Activated B cell treated with CpG ODN at 0.5 μM for 24 hours (primary cell): Measurements from ENCODE around the gene TRUB2. TPM values are rescaled to one million over a fixed set of nuclear protein-coding genes. Genes with fewer than 3 reads are reported as not detected.

Source experiments
- ATAC-seq: fragments of 200-7000 bp; cut with Tn5 transposase; one replicate; pipeline ENCODE4 v1.10.0; 2021; ENCODE audit warnings: low read depth, mild to moderate bottlenecking, moderate library complexity
- CTCF ChIA-PET: fragments of 350-600 bp; sonication (Branson Sonifier 250); formaldehyde crosslinking; loops from one replicate; lab custom pipeline; 2021; ENCODE audit warnings: antibody characterized with exemption; lab: Charles Lee
- POLR2A ChIA-PET: fragments of 350-600 bp; sonication (Branson Sonifier 250); formaldehyde crosslinking; loops from one replicate; lab custom pipeline; 2021; ENCODE audit warnings: antibody characterized with exemption; lab: Charles Lee
- DNase-seq: peaks from one replicate; pipeline ENCODE4 v3.0.0; 2022
- H3K27ac Mint-ChIP-seq: one replicate; pipeline ENCODE4 v1.8.0; 2020; ENCODE audit warnings: mixed read lengths
- H3K27me3 Mint-ChIP-seq: one replicate; pipeline ENCODE4 v1.8.0; 2021; ENCODE audit warnings: mixed read lengths
- H3K36me3 Mint-ChIP-seq: one replicate; pipeline ENCODE4 v1.8.0; 2021; ENCODE audit warnings: low read depth, mixed read lengths
- H3K4me1 Mint-ChIP-seq: one replicate; pipeline ENCODE4 v1.8.0; 2021; ENCODE audit warnings: mixed read lengths
- H3K4me3 Mint-ChIP-seq: one replicate; pipeline ENCODE4 v1.8.0; 2020; ENCODE audit warnings: mild to moderate bottlenecking, mixed read lengths
- H3K9me3 Mint-ChIP-seq: one replicate; pipeline ENCODE4 v1.8.0; 2020; ENCODE audit warnings: mixed read lengths
- CTCF ChIP-seq: fragments of 200-600 bp; IDR thresholded peaks from one replicate; pipeline ENCODE4 v1.8.0; 2022; ENCODE audit warnings: antibody characterized with exemption, mild to moderate bottlenecking
- intact Hi-C: fragments of 100-400 bp; cut with micrococcal nuclease; formaldehyde crosslinking; loops from one replicate; pipeline ENCODE4 v1.15.1; 2024
- total RNA-seq: library from RNA; stranded (reverse); gene quantifications from 2 replicates; pipeline ENCODE4 v1.2.3, GENCODE V29; 2022

TRUB2 gene
- total RNA-seq, 1 donor from 2014 or later: 32.6 TPM

- ATAC-seq (no peak), DNase-seq (no peak)
- ChIA-PET POLR2A (no interaction called here), CTCF (no interaction called here)
- Mint-ChIP-seq H3K9me3 (no peaks in the 10 kb centered on the region), H3K27ac (no peak overlapping the region), H3K4me3 (no peak overlapping the region), H3K4me1 (peaks cover 3% of the 10 kb centered on the region), H3K36me3 (peaks cover 54% of the 10 kb centered on the region), H3K27me3 (no peaks in the 10 kb centered on the region)
- intact Hi-C loops: no loop called here
- TF ChIP-seq CTCF: no peak
Observed at GRCh38 chr9:128317629-128318028, 4.6 kb downstream of the TRUB2 start.

- ChIA-PET CTCF (no interaction called here), POLR2A (no interaction called here)
- ATAC-seq: no peak
- H3K27ac Mint-ChIP-seq: no peak overlapping the region
- H3K27me3 Mint-ChIP-seq: no peaks in the 10 kb centered on the region
- intact Hi-C loops: no loop called here
- TF ChIP-seq CTCF: no peak
- peaks cover 50% of the 10 kb centered on the region for H3K36me3 Mint-ChIP-seq
- DNase-seq: no peak
- no peaks in the 10 kb centered on the region for H3K9me3 Mint-ChIP-seq
- no peak overlapping the region for H3K4me3 Mint-ChIP-seq
- H3K4me1 Mint-ChIP-seq: no peaks in the 10 kb centered on the region
Observed at GRCh38 chr9:128316421-128316820, 5.8 kb downstream of the TRUB2 start.

- Mint-ChIP-seq H3K27ac (no peak overlapping the region), H3K9me3 (no peaks in the 10 kb centered on the region), H3K4me3 (no peak overlapping the region), H3K27me3 (no peaks in the 10 kb centered on the region), H3K36me3 (peaks cover 64% of the 10 kb centered on the region), H3K4me1 (no peaks in the 10 kb centered on the region)
- POLR2A ChIA-PET: interaction anchor here (1.1 kb wide), 1 partner anchor 39 kb away, joined by 5 read pairs; the partner anchor contains the start of genes GOLGA2 and SWI5
- DNase-seq (no peak), ATAC-seq (no peak)
- TF ChIP-seq CTCF: no peak
- intact Hi-C loops: no loop called here
- CTCF ChIA-PET: interaction anchor here (1.1 kb wide), 1 partner anchor 48 kb away, joined by 4 read pairs; no protein-coding TSS in a partner anchor
Observed at GRCh38 chr9:128314697-128315096, 7.5 kb downstream of the TRUB2 start.

GRCh38 chr9:128310461-128310860 is 11.8 kb downstream of the TRUB2 start:
- TF ChIP-seq CTCF: no peak
- POLR2A ChIA-PET: no interaction called here
- H3K27ac Mint-ChIP-seq: no peak overlapping the region
- intact Hi-C loops: no loop called here
- CTCF ChIA-PET: no interaction called here
- H3K36me3 Mint-ChIP-seq: peaks cover 54% of the 10 kb centered on the region
- H3K4me3 Mint-ChIP-seq: no peak overlapping the region
- no peaks in the 10 kb centered on the region for H3K27me3 Mint-ChIP-seq
- ATAC-seq (no peak), DNase-seq (no peak)
- no peaks in the 10 kb centered on the region for H3K9me3 Mint-ChIP-seq
- no peaks in the 10 kb centered on the region for H3K4me1 Mint-ChIP-seq

- POLR2A ChIA-PET: no interaction called here
- CTCF ChIA-PET: no interaction called here
- H3K27me3 Mint-ChIP-seq: no peaks in the 10 kb centered on the region
- no peaks in the 10 kb centered on the region for H3K9me3 Mint-ChIP-seq
- H3K4me1 Mint-ChIP-seq: no peaks in the 10 kb centered on the region
- intact Hi-C loops: no loop called here
- no peak overlapping the region for H3K27ac Mint-ChIP-seq
- peaks cover 48% of the 10 kb centered on the region for H3K36me3 Mint-ChIP-seq
- no peak for DNase-seq
- ATAC-seq: no peak
- H3K4me3 Mint-ChIP-seq: no peak overlapping the region
- no peak for TF ChIP-seq CTCF
Observed at GRCh38 chr9:128309551-128309950, 12.7 kb downstream of the TRUB2 start.
